ENCODE results near the gene GTSE1.
A peak's percentile ranks its signal among the peaks of the same experiment; 100 is the strongest.

GTSE1 gene

DNA sequence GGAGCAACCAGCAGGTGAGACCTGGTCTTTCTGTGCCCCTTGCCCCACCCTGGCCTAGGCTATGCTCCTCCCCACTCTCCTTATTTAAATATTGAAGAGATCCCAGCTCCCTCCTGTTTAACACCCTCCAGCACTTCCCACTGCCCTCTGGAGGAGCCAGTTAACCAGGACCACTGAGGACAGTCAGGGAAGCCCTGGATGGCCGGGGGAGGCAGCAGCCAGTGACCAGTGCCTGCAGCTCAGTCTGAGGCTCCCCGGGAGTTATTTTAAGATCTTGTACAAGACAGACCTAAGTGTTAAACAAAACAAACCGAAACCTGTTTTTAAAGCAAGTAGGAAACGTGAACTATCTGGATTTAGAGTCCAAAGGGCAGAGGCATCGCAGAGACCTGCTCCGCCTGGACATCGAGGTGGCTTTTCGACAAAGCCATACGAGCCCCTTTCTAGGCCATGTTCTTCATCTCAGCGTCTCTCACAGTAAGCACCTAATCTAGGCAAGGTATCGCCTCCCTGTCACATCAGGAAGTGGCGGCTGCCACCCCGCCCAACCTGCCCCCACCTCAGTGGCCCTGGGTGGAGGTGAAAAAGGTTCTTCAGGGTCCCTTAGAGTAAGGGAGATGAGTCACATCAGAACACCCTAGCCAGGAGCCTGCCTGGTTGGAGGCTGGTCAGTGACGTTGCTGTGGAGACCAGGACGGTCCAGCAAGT is 74.1 kb downstream of the GTSE1 start:
- H4K5ac ChIP-seq (ENCODE audit: low read length), result no peak overlapping the region
- WGBS (ENCODE audit: extremely low coverage, insufficient coverage, low lambda C conversion rate), result no CpG with 5 or more reads among the region's 15 CpGs
- no peak overlapping the region for H2AK5ac ChIP-seq (ENCODE audit: low read length)
- no peak overlapping the region for H3K4ac ChIP-seq (ENCODE audit: low read depth, low read length)
- H3K4me1 ChIP-seq (ENCODE audit: control insufficient read depth, low read depth, low read length), result no peaks in the 10 kb centered on the region
- no peaks in the 10 kb centered on the region for H3K79me1 ChIP-seq (ENCODE audit: low read length)
- H3K23ac ChIP-seq (ENCODE audit: low read length), result no peak overlapping the region
- H3K4me2 ChIP-seq (ENCODE audit: low read length), result no peak overlapping the region
- H3K36me3 ChIP-seq (ENCODE audit: control insufficient read depth, insufficient read depth, low read length), result no peaks in the 10 kb centered on the region
- H3K79me2 ChIP-seq (ENCODE audit: control insufficient read depth, insufficient read depth, low read length), result no peaks in the 10 kb centered on the region
- peak; percentile 41 for DNase-seq
- H3K4me3 ChIP-seq (ENCODE audit: low read length), result no peak overlapping the region
- H2BK15ac ChIP-seq (replicated peaks; ENCODE audit: low read depth), result no peak overlapping the region
- no peaks in the 10 kb centered on the region for H3K27me3 ChIP-seq (ENCODE audit: insufficient read depth, low read length, poor library complexity)
- H2BK5ac ChIP-seq (ENCODE audit: low read length), result no peak overlapping the region
- no peak overlapping the region for H3K56ac ChIP-seq (ENCODE audit: low read length)
- no peak overlapping the region for H4K8ac ChIP-seq (ENCODE audit: low read depth, low read length)
- no peak overlapping the region for H2BK120ac ChIP-seq (ENCODE audit: low read depth, low read length)
- H3K9ac ChIP-seq (ENCODE audit: low read length), result no peak overlapping the region
- no peak overlapping the region for H3K27ac ChIP-seq (ENCODE audit: low read depth, low read length)
- no peak overlapping the region for H3K18ac ChIP-seq (ENCODE audit: low read length)

DNA sequence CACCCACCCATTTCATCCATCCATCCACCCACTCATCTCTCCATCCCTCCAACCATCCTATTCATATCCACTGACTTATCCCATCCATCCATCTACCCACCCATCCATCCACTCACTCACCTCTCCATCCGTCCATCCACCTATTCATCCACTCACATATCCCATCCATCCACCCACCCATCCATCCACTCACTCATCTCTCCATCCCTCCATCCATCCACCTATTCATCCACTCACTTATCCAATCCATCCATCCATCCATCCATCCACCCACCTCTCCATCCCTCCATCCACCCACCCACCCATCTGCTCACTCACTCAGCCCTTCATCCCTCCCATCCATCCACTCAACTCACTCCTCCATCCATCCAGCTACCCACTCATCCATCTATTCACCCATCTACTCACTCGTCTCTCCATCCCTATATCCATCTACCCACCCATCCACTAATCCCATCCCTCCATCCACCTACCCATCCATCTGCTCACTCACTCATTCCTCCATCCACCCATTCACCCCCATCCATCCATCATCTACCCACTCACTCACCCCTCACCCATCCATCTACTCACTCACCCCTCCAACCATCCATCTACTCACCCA is 75.1 kb downstream of the GTSE1 start:
- Histone ChIP-seq H3K9ac (ENCODE audit: low read length) (no peak overlapping the region), H3K4me1 (ENCODE audit: control insufficient read depth, low read depth, low read length) (no peaks in the 10 kb centered on the region), H3K27ac (ENCODE audit: low read depth, low read length) (no peak overlapping the region), H3K79me2 (ENCODE audit: control insufficient read depth, insufficient read depth, low read length) (no peaks in the 10 kb centered on the region), H2BK5ac (ENCODE audit: low read length) (no peak overlapping the region), H3K4me3 (ENCODE audit: low read length) (no peak overlapping the region), H2BK120ac (ENCODE audit: low read depth, low read length) (no peak overlapping the region), H3K23ac (ENCODE audit: low read length) (no peak overlapping the region), H4K8ac (ENCODE audit: low read depth, low read length) (no peak overlapping the region), H2BK15ac (replicated peaks; ENCODE audit: low read depth) (no peak overlapping the region), H3K27me3 (ENCODE audit: insufficient read depth, low read length, poor library complexity) (no peaks in the 10 kb centered on the region), H3K4ac (ENCODE audit: low read depth, low read length) (no peak overlapping the region), H3K79me1 (ENCODE audit: low read length) (no peaks in the 10 kb centered on the region), H3K18ac (ENCODE audit: low read length) (no peak overlapping the region), H3K4me2 (ENCODE audit: low read length) (no peak overlapping the region), H3K36me3 (ENCODE audit: control insufficient read depth, insufficient read depth, low read length) (no peaks in the 10 kb centered on the region), H3K56ac (ENCODE audit: low read length) (no peak overlapping the region), H4K5ac (ENCODE audit: low read length) (no peak overlapping the region), H2AK5ac (ENCODE audit: low read length) (no peak overlapping the region)
- no peak for DNase-seq
- 100% methylated on average over 1 of the region's 2 CpGs for WGBS (ENCODE audit: extremely low coverage, insufficient coverage, low lambda C conversion rate)

DNA sequence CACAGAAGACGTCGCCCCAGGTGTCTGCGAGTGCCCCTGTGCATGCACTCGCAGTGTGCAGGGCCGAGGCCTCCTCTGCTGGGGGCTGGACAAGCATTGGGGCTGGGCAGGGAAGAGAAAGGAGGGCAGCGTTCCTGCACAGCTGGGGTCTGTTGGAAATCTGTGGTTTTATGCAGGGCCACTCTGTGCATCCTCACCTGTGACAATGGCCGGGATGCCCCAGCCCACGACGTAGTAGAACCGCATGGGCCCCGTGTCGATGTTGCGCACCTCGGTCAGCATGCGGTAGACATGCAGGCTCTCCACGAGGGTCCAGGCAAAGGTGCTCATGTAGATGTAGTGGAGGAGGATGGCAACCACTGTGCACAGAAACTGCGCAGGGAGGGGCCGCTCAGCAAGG is 76.0 kb downstream of the GTSE1 start:
- no CpG with 5 or more reads among the region's 18 CpGs for WGBS (ENCODE audit: extremely low coverage, insufficient coverage, low lambda C conversion rate)
- Histone ChIP-seq H2BK5ac (ENCODE audit: low read length) (no peak overlapping the region), H4K5ac (ENCODE audit: low read length) (no peak overlapping the region), H3K36me3 (ENCODE audit: control insufficient read depth, insufficient read depth, low read length) (no peaks in the 10 kb centered on the region), H3K4me3 (ENCODE audit: low read length) (no peak overlapping the region), H2AK5ac (ENCODE audit: low read length) (no peak overlapping the region), H2BK120ac (ENCODE audit: low read depth, low read length) (no peak overlapping the region), H3K56ac (ENCODE audit: low read length) (no peak overlapping the region), H3K18ac (ENCODE audit: low read length) (no peak overlapping the region), H3K79me2 (ENCODE audit: control insufficient read depth, insufficient read depth, low read length) (no peaks in the 10 kb centered on the region), H3K27me3 (ENCODE audit: insufficient read depth, low read length, poor library complexity) (no peaks in the 10 kb centered on the region), H3K79me1 (ENCODE audit: low read length) (no peaks in the 10 kb centered on the region), H3K9ac (ENCODE audit: low read length) (no peak overlapping the region), H4K8ac (ENCODE audit: low read depth, low read length) (no peak overlapping the region), H3K4me1 (ENCODE audit: control insufficient read depth, low read depth, low read length) (no peaks in the 10 kb centered on the region), H3K4ac (ENCODE audit: low read depth, low read length) (no peak overlapping the region), H3K27ac (ENCODE audit: low read depth, low read length) (no peak overlapping the region), H2BK15ac (replicated peaks; ENCODE audit: low read depth) (no peak overlapping the region), H3K23ac (ENCODE audit: low read length) (no peak overlapping the region), H3K4me2 (ENCODE audit: low read length) (no peak overlapping the region)
- no peak for DNase-seq

- Histone ChIP-seq H4K8ac (ENCODE audit: low read depth, low read length) (no peak overlapping the region), H2BK5ac (ENCODE audit: low read length) (no peak overlapping the region), H2BK15ac (replicated peaks; ENCODE audit: low read depth) (no peak overlapping the region), H3K23ac (ENCODE audit: low read length) (no peak overlapping the region), H3K4me1 (ENCODE audit: control insufficient read depth, low read depth, low read length) (peaks cover 2% of the 10 kb centered on the region), H2BK120ac (ENCODE audit: low read depth, low read length) (no peak overlapping the region), H3K4me2 (ENCODE audit: low read length) (no peak overlapping the region), H3K9ac (ENCODE audit: low read length) (no peak overlapping the region), H3K56ac (ENCODE audit: low read length) (no peak overlapping the region), H3K4ac (ENCODE audit: low read depth, low read length) (no peak overlapping the region), H3K79me2 (ENCODE audit: control insufficient read depth, insufficient read depth, low read length) (no peaks in the 10 kb centered on the region), H3K36me3 (ENCODE audit: control insufficient read depth, insufficient read depth, low read length) (no peaks in the 10 kb centered on the region), H3K79me1 (ENCODE audit: low read length) (no peaks in the 10 kb centered on the region), H3K4me3 (ENCODE audit: low read length) (no peak overlapping the region), H3K27me3 (ENCODE audit: insufficient read depth, low read length, poor library complexity) (no peaks in the 10 kb centered on the region), H2AK5ac (ENCODE audit: low read length) (no peak overlapping the region), H4K5ac (ENCODE audit: low read length) (no peak overlapping the region), H3K18ac (ENCODE audit: low read length) (no peak overlapping the region), H3K27ac (ENCODE audit: low read depth, low read length) (no peak overlapping the region)
- no peak for DNase-seq
- WGBS (ENCODE audit: extremely low coverage, insufficient coverage, low lambda C conversion rate), result no CpG with 5 or more reads among the region's 8 CpGs
Observed at GRCh38 chr22:46373159-46373558, 76.5 kb downstream of the GTSE1 start.

DNA sequence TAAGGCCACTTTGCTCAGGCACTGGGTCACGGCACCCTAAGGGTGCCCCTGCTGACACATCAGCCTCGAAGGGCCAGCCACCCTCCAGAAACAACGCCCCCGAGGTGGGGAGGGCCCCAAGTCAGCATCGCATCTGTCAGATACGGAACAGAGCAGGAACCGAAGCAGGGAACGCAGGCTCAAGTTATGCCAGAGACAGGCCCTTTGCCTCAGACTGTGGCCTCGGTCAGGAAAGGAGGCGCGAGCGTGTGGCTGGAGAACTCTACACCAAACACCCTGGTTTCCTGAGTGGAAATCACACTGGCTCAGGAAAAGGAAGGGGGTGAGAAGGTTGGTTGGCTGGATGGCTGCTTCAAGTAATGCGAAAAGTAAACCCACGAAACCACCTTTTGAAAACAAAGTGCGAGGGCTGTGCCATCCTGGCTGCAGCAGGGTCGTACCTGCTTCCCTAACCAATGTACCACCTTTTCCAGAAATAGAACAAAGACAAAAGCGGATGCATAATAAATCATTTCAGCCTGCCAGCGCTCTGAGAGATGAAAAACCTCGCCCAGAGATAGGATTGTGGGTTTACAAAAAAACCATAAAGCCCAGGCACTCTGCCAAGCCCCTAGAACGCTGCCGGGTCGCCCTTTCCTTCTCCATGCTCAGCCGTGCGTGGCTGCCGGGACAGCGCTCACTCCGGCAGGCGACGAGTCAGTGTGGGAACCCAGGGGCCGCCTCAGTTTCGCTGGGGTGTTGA is 77.4 kb downstream of the GTSE1 start:
- Histone ChIP-seq H3K27me3 (ENCODE audit: insufficient read depth, low read length, poor library complexity) (no peaks in the 10 kb centered on the region), H2BK120ac (ENCODE audit: low read depth, low read length) (no peak overlapping the region), H2BK15ac (replicated peaks; ENCODE audit: low read depth) (no peak overlapping the region), H3K56ac (ENCODE audit: low read length) (no peak overlapping the region), H4K5ac (ENCODE audit: low read length) (no peak overlapping the region), H2BK5ac (ENCODE audit: low read length) (no peak overlapping the region), H3K9ac (ENCODE audit: low read length) (no peak overlapping the region), H3K23ac (ENCODE audit: low read length) (no peak overlapping the region), H3K79me1 (ENCODE audit: low read length) (no peaks in the 10 kb centered on the region), H3K36me3 (ENCODE audit: control insufficient read depth, insufficient read depth, low read length) (no peaks in the 10 kb centered on the region), H3K4me2 (ENCODE audit: low read length) (no peak overlapping the region), H4K8ac (ENCODE audit: low read depth, low read length) (no peak overlapping the region), H3K4me3 (ENCODE audit: low read length) (no peak overlapping the region), H3K4ac (ENCODE audit: low read depth, low read length) (no peak overlapping the region), H3K27ac (ENCODE audit: low read depth, low read length) (no peak overlapping the region), H3K79me2 (ENCODE audit: control insufficient read depth, insufficient read depth, low read length) (no peaks in the 10 kb centered on the region), H3K4me1 (ENCODE audit: control insufficient read depth, low read depth, low read length) (peaks cover 2% of the 10 kb centered on the region), H2AK5ac (ENCODE audit: low read length) (no peak overlapping the region), H3K18ac (ENCODE audit: low read length) (no peak overlapping the region)
- no peak for DNase-seq
- WGBS (ENCODE audit: extremely low coverage, insufficient coverage, low lambda C conversion rate), result no CpG with 5 or more reads among the region's 31 CpGs

All from mesendoderm (in vitro differentiated cells).